ENCODE results near the gene EXOC4. TPM values are rescaled to one million over a fixed set of nuclear protein-coding genes. Genes with fewer than 3 reads are reported as not detected.

Gene EXOC4
- total RNA-seq, 4 donors from 2014 or later, result 60.0 to 187 (median 80.1) TPM

DNA sequence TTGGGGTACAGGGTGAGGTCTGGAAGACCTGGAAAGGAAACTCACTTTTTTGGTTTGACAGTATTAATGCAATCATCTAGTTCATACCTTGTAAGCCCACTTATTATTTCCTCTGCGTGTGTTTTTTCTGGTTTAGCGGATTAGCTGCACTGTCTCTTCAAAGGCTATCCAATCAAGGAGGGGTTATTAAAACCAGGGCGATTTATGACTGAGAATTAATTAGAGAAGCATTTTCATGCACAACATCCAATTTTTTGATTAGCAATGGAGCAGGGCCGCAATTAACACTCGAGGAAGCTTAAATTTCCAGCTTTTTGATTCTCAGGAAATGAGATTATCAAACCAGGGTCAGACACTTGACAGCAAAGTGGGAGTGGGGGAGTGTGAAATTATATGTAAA, 248.9 kb downstream of the EXOC4 start:
- H3K36me3 ChIP-seq, result no peaks in the 10 kb centered on the region
- H3K27ac ChIP-seq, result no peak overlapping the region
- no peak overlapping the region for H3K4me3 ChIP-seq
- 76% methylated on average over 5 of the region's 5 CpGs for WGBS
- TF ChIP-seq POLR2AphosphoS5 (IDR thresholded peaks at IDR 0.05) (no peak), EP300 (IDR thresholded peaks at IDR 0.05) (no peak), POLR2A (IDR thresholded peaks at IDR 0.05) (no peak)
- TF ChIP-seq, protein P1, sequence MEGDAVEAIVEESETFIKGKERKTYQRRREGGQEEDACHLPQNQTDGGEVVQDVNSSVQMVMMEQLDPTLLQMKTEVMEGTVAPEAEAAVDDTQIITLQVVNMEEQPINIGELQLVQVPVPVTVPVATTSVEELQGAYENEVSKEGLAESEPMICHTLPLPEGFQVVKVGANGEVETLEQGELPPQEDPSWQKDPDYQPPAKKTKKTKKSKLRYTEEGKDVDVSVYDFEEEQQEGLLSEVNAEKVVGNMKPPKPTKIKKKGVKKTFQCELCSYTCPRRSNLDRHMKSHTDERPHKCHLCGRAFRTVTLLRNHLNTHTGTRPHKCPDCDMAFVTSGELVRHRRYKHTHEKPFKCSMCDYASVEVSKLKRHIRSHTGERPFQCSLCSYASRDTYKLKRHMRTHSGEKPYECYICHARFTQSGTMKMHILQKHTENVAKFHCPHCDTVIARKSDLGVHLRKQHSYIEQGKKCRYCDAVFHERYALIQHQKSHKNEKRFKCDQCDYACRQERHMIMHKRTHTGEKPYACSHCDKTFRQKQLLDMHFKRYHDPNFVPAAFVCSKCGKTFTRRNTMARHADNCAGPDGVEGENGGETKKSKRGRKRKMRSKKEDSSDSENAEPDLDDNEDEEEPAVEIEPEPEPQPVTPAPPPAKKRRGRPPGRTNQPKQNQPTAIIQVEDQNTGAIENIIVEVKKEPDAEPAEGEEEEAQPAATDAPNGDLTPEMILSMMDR (IDR thresholded peaks at IDR 0.05), result no peak
- no peak for DNase-seq (ENCODE audit: low spot score in 2 of 2)
- no peaks in the 10 kb centered on the region for H3K4me1 ChIP-seq
- no peaks in the 10 kb centered on the region for H3K9me3 ChIP-seq
- no peaks in the 10 kb centered on the region for H3K27me3 ChIP-seq

DNA sequence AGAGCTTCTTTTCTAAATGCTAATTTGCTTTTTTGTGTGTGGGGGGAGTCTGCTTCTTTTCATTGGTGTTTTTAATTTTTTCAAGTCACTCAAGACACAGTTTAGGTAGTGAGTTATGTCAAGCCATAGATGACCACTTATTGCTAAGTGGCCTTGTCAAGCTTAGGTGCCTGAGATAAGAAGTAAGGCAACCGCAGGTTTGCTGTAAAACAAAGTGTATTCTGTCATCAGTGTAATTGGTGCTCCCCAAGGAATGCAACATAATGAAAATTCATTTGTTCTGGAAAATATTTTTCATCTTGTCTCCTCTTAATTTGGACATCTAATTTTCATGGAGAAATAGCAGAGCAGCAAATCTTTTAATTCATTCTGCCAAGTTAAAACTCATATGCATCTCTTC, 249.6 kb downstream of the EXOC4 start:
- 94% methylated on average over 1 of the region's 1 CpG for WGBS

DNA sequence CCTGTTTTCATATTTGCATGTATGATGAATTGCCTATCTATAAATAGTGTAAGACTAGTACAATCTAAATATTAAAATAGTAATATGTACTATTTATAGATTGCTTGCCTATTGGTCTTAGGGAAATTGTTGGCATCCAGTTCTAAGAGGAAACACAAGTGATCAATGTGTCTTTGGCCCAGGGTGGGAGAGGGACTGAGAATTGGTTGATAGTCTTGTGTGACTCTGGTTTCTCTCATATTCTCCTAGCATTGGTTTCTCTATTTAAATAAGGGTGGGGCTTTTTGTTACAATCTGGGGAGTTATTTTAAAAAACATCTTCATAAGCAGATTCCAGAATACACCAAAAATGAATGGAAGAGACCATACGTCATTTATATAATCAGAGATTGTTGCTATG, 250.1 kb downstream of the EXOC4 start:
- no peak for DNase-seq (ENCODE audit: low spot score in 2 of 2)
- Histone ChIP-seq H3K4me3 (no peak overlapping the region), H3K27me3 (no peaks in the 10 kb centered on the region), H3K9me3 (no peaks in the 10 kb centered on the region), H3K36me3 (no peaks in the 10 kb centered on the region), H3K4me1 (no peaks in the 10 kb centered on the region), H3K27ac (no peak overlapping the region)
- TF ChIP-seq, protein P1 (IDR thresholded peaks at IDR 0.05), result no peak
- TF ChIP-seq POLR2A (IDR thresholded peaks at IDR 0.05) (no peak), POLR2AphosphoS5 (IDR thresholded peaks at IDR 0.05) (no peak), EP300 (IDR thresholded peaks at IDR 0.05) (no peak)
- 96% methylated on average over 1 of the region's 1 CpG for WGBS

More for the DNA sequence above, 249.6 kb downstream of the EXOC4 start:
- H3K4me1 ChIP-seq, result no peaks in the 10 kb centered on the region
- no peaks in the 10 kb centered on the region for H3K9me3 ChIP-seq
- no peak for DNase-seq (ENCODE audit: low spot score in 2 of 2)
- H3K4me3 ChIP-seq, result no peak overlapping the region
- TF ChIP-seq EP300 (IDR thresholded peaks at IDR 0.05), result no peak
- TF ChIP-seq POLR2A (IDR thresholded peaks at IDR 0.05), result no peak
- TF ChIP-seq POLR2AphosphoS5 (IDR thresholded peaks at IDR 0.05), result no peak
- TF ChIP-seq, protein P1 (IDR thresholded peaks at IDR 0.05), result no peak
- H3K27ac ChIP-seq, result no peak overlapping the region
- H3K36me3 ChIP-seq, result no peaks in the 10 kb centered on the region
- H3K27me3 ChIP-seq, result no peaks in the 10 kb centered on the region

DNA sequence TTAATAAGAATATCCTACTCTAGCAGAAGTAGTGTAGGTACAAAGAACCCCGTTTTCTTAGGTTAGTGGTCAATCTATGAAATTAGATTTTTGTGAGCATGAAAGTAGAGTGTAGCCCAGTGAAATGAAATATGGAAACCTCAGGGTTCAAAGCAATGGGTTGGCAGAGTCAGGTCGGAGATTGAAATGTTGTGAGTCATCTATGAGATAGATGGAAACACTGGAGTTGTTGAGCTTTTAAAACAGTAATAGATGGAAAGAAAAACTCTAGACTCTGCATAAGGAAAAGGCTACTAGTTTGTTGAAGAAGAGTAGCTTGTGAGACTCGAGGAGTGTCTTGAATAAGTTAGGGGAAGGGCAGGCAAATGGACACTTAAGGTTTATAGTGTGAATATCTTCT, 251.9 kb downstream of the EXOC4 start:
- H3K9me3 ChIP-seq, result no peaks in the 10 kb centered on the region
- DNase-seq (ENCODE audit: low spot score in 2 of 2), result no peak
- no peaks in the 10 kb centered on the region for H3K27me3 ChIP-seq
- 88% methylated on average over 3 of the region's 3 CpGs for WGBS
- no peaks in the 10 kb centered on the region for H3K36me3 ChIP-seq
- no peaks in the 10 kb centered on the region for H3K4me1 ChIP-seq
- TF ChIP-seq POLR2A (IDR thresholded peaks at IDR 0.05), result no peak
- TF ChIP-seq, protein P1 (IDR thresholded peaks at IDR 0.05), result no peak
- no peak for TF ChIP-seq EP300 (IDR thresholded peaks at IDR 0.05)
- no peak for TF ChIP-seq POLR2AphosphoS5 (IDR thresholded peaks at IDR 0.05)
- H3K27ac ChIP-seq, result no peak overlapping the region
- no peak overlapping the region for H3K4me3 ChIP-seq

DNA sequence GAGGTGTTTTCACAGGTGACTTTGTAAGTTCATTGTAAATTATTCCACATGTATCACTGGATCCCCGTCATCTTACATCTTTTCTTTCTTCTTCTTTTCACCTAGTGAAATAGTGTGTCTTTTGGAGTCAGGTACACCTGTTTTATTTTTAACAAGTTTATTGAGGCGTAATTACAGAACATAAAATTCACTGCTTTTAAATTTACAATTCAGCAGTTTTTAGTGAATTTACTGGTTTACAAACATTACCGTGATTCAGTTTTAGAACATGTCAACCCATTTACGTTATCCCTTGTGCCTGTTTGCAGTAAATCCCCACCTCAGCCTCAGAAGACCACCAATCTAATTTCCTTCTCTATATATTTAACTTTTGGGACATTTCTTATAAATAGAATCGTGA, 256.9 kb downstream of the EXOC4 start:
- 97% methylated on average over 5 of the region's 5 CpGs for WGBS
- Histone ChIP-seq H3K4me1 (no peaks in the 10 kb centered on the region), H3K27me3 (no peaks in the 10 kb centered on the region), H3K27ac (no peak overlapping the region), H3K36me3 (no peaks in the 10 kb centered on the region), H3K4me3 (no peak overlapping the region), H3K9me3 (no peaks in the 10 kb centered on the region)
- no peak for DNase-seq (ENCODE audit: low spot score in 2 of 2)
- TF ChIP-seq, protein P1 (IDR thresholded peaks at IDR 0.05), result no peak
- TF ChIP-seq EP300 (IDR thresholded peaks at IDR 0.05) (no peak), POLR2AphosphoS5 (IDR thresholded peaks at IDR 0.05) (no peak), POLR2A (IDR thresholded peaks at IDR 0.05) (no peak)
